ENCODE results near the gene TRAF5. TPM values are rescaled to one million over a fixed set of nuclear protein-coding genes. Genes with fewer than 3 reads are reported as not detected.

Gene TRAF5
- polyA plus RNA-seq (2012; ENCODE audit: insufficient read length, low read depth) = 8.2 TPM

- TF ChIP-seq POLR2AphosphoS5 (IDR thresholded peaks at IDR 0.05; ENCODE audit: low read depth, low read length) (peak; percentile 31; the same call in 1 of the 2 replicates), REST (IDR thresholded peaks at IDR 0.05; ENCODE audit: insufficient read depth in 1 of 2, low read depth in 2 of 2, low read length in 2 of 2) (no peak), TAF1 (IDR thresholded peaks at IDR 0.05; ENCODE audit: borderline replicate concordance, insufficient read depth, low read length) (no peak), FOXP2 (optimal IDR thresholded peaks at IDR 0.05; ENCODE audit: borderline replicate concordance, extremely low read depth, extremely low read length, insufficient read depth) (no peak), SIN3A (IDR thresholded peaks at IDR 0.05; ENCODE audit: borderline replicate concordance, insufficient read depth, low read length) (no peak)
These were observed at the start of gene TRAF5 for GRCh38 chr1:211326528-211327345. TSS of gene TRAF5 (plus strand) at chr1:211326833. CDS start at chr1:211353240, 26,407 bp downstream.

GRCh38 chr1:211279340-211279739 is 47.3 kb upstream of the TRAF5 start:
- TF ChIP-seq POLR2AphosphoS5 (IDR thresholded peaks at IDR 0.05; ENCODE audit: low read depth, low read length) (no peak), TAF1 (IDR thresholded peaks at IDR 0.05; ENCODE audit: borderline replicate concordance, insufficient read depth, low read length) (no peak), FOXP2 (optimal IDR thresholded peaks at IDR 0.05; ENCODE audit: borderline replicate concordance, extremely low read depth, extremely low read length, insufficient read depth) (no peak), SIN3A (IDR thresholded peaks at IDR 0.05; ENCODE audit: borderline replicate concordance, insufficient read depth, low read length) (no peak), REST (IDR thresholded peaks at IDR 0.05; ENCODE audit: insufficient read depth in 1 of 2, low read depth in 2 of 2, low read length in 2 of 2) (no peak)

GRCh38 chr1:211280910-211281309 is 45.7 kb upstream of the TRAF5 start:
- TF ChIP-seq REST (IDR thresholded peaks at IDR 0.05; ENCODE audit: insufficient read depth in 1 of 2, low read depth in 2 of 2, low read length in 2 of 2) = no peak
- TF ChIP-seq TAF1 (IDR thresholded peaks at IDR 0.05; ENCODE audit: borderline replicate concordance, insufficient read depth, low read length) = no peak
- TF ChIP-seq SIN3A (IDR thresholded peaks at IDR 0.05; ENCODE audit: borderline replicate concordance, insufficient read depth, low read length) = no peak
- TF ChIP-seq FOXP2 (optimal IDR thresholded peaks at IDR 0.05; ENCODE audit: borderline replicate concordance, extremely low read depth, extremely low read length, insufficient read depth) = no peak
- TF ChIP-seq POLR2AphosphoS5 (IDR thresholded peaks at IDR 0.05; ENCODE audit: low read depth, low read length) = no peak

GRCh38 chr1:211281320-211282022 is 45.2 kb upstream of the TRAF5 start:
- TF ChIP-seq REST (IDR thresholded peaks at IDR 0.05; ENCODE audit: insufficient read depth in 1 of 2, low read depth in 2 of 2, low read length in 2 of 2) (no peak), SIN3A (IDR thresholded peaks at IDR 0.05; ENCODE audit: borderline replicate concordance, insufficient read depth, low read length) (no peak), FOXP2 (optimal IDR thresholded peaks at IDR 0.05; ENCODE audit: borderline replicate concordance, extremely low read depth, extremely low read length, insufficient read depth) (no peak), POLR2AphosphoS5 (IDR thresholded peaks at IDR 0.05; ENCODE audit: low read depth, low read length) (no peak), TAF1 (IDR thresholded peaks at IDR 0.05; ENCODE audit: borderline replicate concordance, insufficient read depth, low read length) (no peak)
